GM23338 (cell line): ENCODE measurements around the gene NRP2. TPM values are rescaled to one million over a fixed set of nuclear protein-coding genes. Genes with fewer than 3 reads are reported as not detected.
A peak's percentile ranks its signal among the peaks of the same experiment; 100 is the strongest.

Experiments used
- ATAC-seq: fragments of 200-7000 bp; cut with Tn5 transposase; 3 replicates; pipeline ENCODE4 v1.9.1; 2020
- DNase-seq: peaks from one replicate; pipeline ENCODE4 v3.0.0-alpha.2; 2015; ENCODE audit warnings: low spot score
- H2AFZ ChIP-seq: fragments of 200-600 bp; sonication (generic); 2 replicates; pipeline ENCODE4 v1.8.0; 2016; ENCODE audit warnings: antibody characterized with exemption, mild to moderate bottlenecking, moderate library complexity
- H3F3A ChIP-seq: fragments of 200-600 bp; sonication (generic); replicated peaks from 2 replicates; pipeline ENCODE4 v1.8.0; 2017; ENCODE audit warnings: antibody characterized with exemption, mixed run types, low read depth
- H3K27ac ChIP-seq: fragments of 200-600 bp; sonication (generic); 2 replicates; pipeline ENCODE4 v1.6.1; 2016; ENCODE audit warnings: low read depth
- H3K27me3 ChIP-seq: fragments of 200-600 bp; sonication (generic); 2 replicates; pipeline ENCODE4 v1.8.0; 2016; ENCODE audit warnings: mild to moderate bottlenecking, mixed run types, moderate library complexity; ENCODE audit not compliant: insufficient read depth
- H3K36me3 ChIP-seq: fragments of 200-600 bp; sonication (generic); 2 replicates; pipeline ENCODE4 v1.8.0; 2016; ENCODE audit warnings: mild to moderate bottlenecking; ENCODE audit not compliant: insufficient read depth
- H3K4me1 ChIP-seq: fragments of 200-600 bp; sonication (generic); 2 replicates; pipeline ENCODE4 v1.8.0; 2016; ENCODE audit warnings: mild to moderate bottlenecking, moderate library complexity; ENCODE audit not compliant: insufficient read depth
- H3K4me2 ChIP-seq: fragments of 200-600 bp; sonication (generic); 2 replicates; pipeline ENCODE4 v1.7.1; 2017; ENCODE audit warnings: mixed run types
- H3K4me3 ChIP-seq: fragments of 200-600 bp; sonication (generic); 2 replicates; pipeline ENCODE4 v1.6.1; 2016; ENCODE audit warnings: mixed run types
- H3K79me2 ChIP-seq: fragments of 200-600 bp; sonication (generic); replicated peaks from 2 replicates; pipeline ENCODE4 v1.8.0; 2017; ENCODE audit warnings: mild to moderate bottlenecking; ENCODE audit not compliant: insufficient read depth
- H3K9me2 ChIP-seq: fragments of 200-600 bp; sonication (generic); 2 replicates; pipeline ENCODE4 v1.8.0; 2017; ENCODE audit not compliant: insufficient read depth
- H4K20me1 ChIP-seq: fragments of 200-600 bp; sonication (generic); replicated peaks from 2 replicates; pipeline ENCODE4 v1.8.0; 2017; ENCODE audit warnings: mild to moderate bottlenecking; ENCODE audit not compliant: insufficient read depth
- H3K27ac Mint-ChIP-seq: 2 replicates; pipeline ENCODE4 v1.8.0; 2020; ENCODE audit warnings: inconsistent platforms, mild to moderate bottlenecking, moderate library complexity, mixed read lengths
- H3K27me3 Mint-ChIP-seq: 3 replicates; pipeline ENCODE4 v1.8.0; 2022; ENCODE audit warnings: low read depth, mild to moderate bottlenecking, moderate library complexity, mixed read lengths, inconsistent platforms; ENCODE audit not compliant: insufficient read depth, poor library complexity
- H3K36me3 Mint-ChIP-seq: 3 replicates; pipeline ENCODE4 v1.8.0; 2021; ENCODE audit warnings: low read depth, mild to moderate bottlenecking, inconsistent platforms, moderate library complexity, mixed read lengths
- H3K4me1 Mint-ChIP-seq: 3 replicates; pipeline ENCODE4 v1.8.0; 2020; ENCODE audit warnings: mild to moderate bottlenecking, inconsistent platforms, mixed read lengths
- H3K4me3 Mint-ChIP-seq: 3 replicates; pipeline ENCODE4 v1.8.0; 2021; ENCODE audit warnings: moderate library complexity, mild to moderate bottlenecking, inconsistent platforms, mixed read lengths
- H3K9me3 Mint-ChIP-seq: 3 replicates; pipeline ENCODE4 v1.8.0; 2020; ENCODE audit warnings: moderate library complexity, mild to moderate bottlenecking, inconsistent platforms, mixed read lengths
- CREB1 ChIP-seq: fragments of 250-450 bp; sonication (Bioruptor Pico); IDR thresholded peaks from 2 replicates; pipeline ENCODE4 v1.5.0; 2020; ENCODE audit warnings: low read depth, mild to moderate bottlenecking, moderate library complexity
- EZH2 ChIP-seq: fragments of 200-600 bp; sonication (generic); IDR thresholded peaks from one replicate; pipeline ENCODE4 v1.8.0; 2017; ENCODE audit warnings: antibody characterized with exemption, mild to moderate bottlenecking, low read depth; ENCODE audit not compliant: unreplicated experiment
- EZH2phosphoT487 ChIP-seq: fragments of 200-600 bp; sonication (generic); IDR thresholded peaks from one replicate; pipeline ENCODE4 v1.8.1; 2018; ENCODE audit warnings: antibody characterized with exemption; ENCODE audit not compliant: unreplicated experiment
- JUNB ChIP-seq: IDR thresholded peaks from one replicate; pipeline ENCODE4 v1.6.1; 2016; ENCODE audit warnings: antibody characterized with exemption; ENCODE audit not compliant: unreplicated experiment
- NANOG ChIP-seq: IDR thresholded peaks from 2 replicates; pipeline ENCODE4 v1.6.1; 2016; ENCODE audit warnings: antibody characterized with exemption, borderline replicate concordance
- POLR2AphosphoS5 ChIP-seq: IDR thresholded peaks from 2 replicates; pipeline ENCODE4 v1.6.1; 2016; ENCODE audit warnings: antibody characterized with exemption, low read depth
- STAT1 ChIP-seq: IDR thresholded peaks from one replicate; pipeline ENCODE4 v1.6.1; 2016; ENCODE audit warnings: antibody characterized with exemption; ENCODE audit not compliant: unreplicated experiment
- ZNF114 ChIP-seq: fragments of 250-450 bp; sonication (Bioruptor Pico); IDR thresholded peaks from 2 replicates; pipeline ENCODE4 v1.5.0; 2020; ENCODE audit warnings: mild to moderate bottlenecking, moderate library complexity
- ZNF331 ChIP-seq: fragments of 250-450 bp; sonication (Bioruptor Pico); IDR thresholded peaks from 2 replicates; pipeline ENCODE4 v1.5.0; 2020; ENCODE audit warnings: low read depth, mild to moderate bottlenecking, moderate library complexity
- polyA plus RNA-seq: library from polyadenylated mRNA; unstranded; fragments of >200 nt; fragmentation: Nextera tagmentation; extraction: Ambion mirVana; gene quantifications from 2 replicates; pipeline ENCODE4 v1.2.1, GENCODE V29; 2016
- total RNA-seq: library from RNA; depleted of rRNA; stranded (reverse); fragments of >200 nt; shearing (Covaris generic); gene quantifications from 2 replicates; pipeline ENCODE4 v1.2.3, GENCODE V29; 2014
- TF ChIP-seq, protein P1 (sequence below): fragments of 250-450 bp; sonication (Bioruptor Pico); IDR thresholded peaks from 2 replicates; pipeline ENCODE4 v1.5.0; 2020; ENCODE audit warnings: mild to moderate bottlenecking, moderate library complexity
- TF ChIP-seq, protein P2 (sequence below): IDR thresholded peaks from 2 replicates; pipeline ENCODE4 v1.6.1; 2016; ENCODE audit warnings: antibody characterized with exemption
- TF ChIP-seq, protein P3 (sequence below), 2 experiments: fragments of 200-600 bp in 1 of 2; sonication (generic) in 1 of 2; conservative IDR thresholded peaks; 2 replicates each; pipeline versions ENCODE4 v1.5.1 to v1.6.1; 2016 to 2017; ENCODE audit warnings: antibody characterized with exemption in 2 of 2, low read depth in 2 of 2, mild to moderate bottlenecking in 2 of 2, moderate library complexity in 1 of 2
- TF ChIP-seq, protein P4 (sequence below): IDR thresholded peaks from one replicate; pipeline ENCODE4 v1.6.1; 2018; ENCODE audit warnings: antibody characterized with exemption; ENCODE audit not compliant: unreplicated experiment

The NRP2 gene
- total and polyA plus RNA-seq, 2 experiments from 2014 or later: 18.4 to 22.0 TPM

DNA sequence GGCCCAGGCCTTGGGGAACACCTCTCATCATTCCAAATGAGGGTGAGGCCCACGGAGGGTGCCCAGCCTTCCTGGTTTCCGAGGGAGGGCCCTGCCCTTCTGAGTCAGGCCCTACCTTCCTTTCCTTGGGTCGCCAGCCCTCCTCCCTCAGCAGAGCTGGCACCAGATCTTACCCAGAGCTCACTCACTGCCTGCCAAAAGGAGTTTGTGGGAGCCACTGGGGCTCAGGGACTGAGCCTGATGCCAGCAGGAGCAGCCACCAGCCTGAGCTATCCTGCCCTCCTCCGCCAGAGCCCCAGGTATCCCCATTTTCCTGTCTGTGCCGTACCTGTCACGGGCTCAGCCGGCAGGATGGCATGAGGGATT is 64.1 kb downstream of the NRP2 start:
- Histone ChIP-seq H3K4me1 (peaks cover 15% of the 10 kb centered on the region), H3K79me2 (no peaks in the 10 kb centered on the region), H3K9me2 (peaks cover 10% of the 10 kb centered on the region; the same call in 1 of the 2 replicates), H3K27me3 (no peaks in the 10 kb centered on the region), H3K27ac (no peak overlapping the region), H4K20me1 (no peaks in the 10 kb centered on the region), H3K4me3 (no peak overlapping the region), H2AFZ (no peak overlapping the region), H3F3A (no peaks in the 10 kb centered on the region), H3K4me2 (no peak overlapping the region), H3K36me3 (no peaks in the 10 kb centered on the region)
- no peak for TF ChIP-seq POLR2AphosphoS5
- TF ChIP-seq, protein P1, sequence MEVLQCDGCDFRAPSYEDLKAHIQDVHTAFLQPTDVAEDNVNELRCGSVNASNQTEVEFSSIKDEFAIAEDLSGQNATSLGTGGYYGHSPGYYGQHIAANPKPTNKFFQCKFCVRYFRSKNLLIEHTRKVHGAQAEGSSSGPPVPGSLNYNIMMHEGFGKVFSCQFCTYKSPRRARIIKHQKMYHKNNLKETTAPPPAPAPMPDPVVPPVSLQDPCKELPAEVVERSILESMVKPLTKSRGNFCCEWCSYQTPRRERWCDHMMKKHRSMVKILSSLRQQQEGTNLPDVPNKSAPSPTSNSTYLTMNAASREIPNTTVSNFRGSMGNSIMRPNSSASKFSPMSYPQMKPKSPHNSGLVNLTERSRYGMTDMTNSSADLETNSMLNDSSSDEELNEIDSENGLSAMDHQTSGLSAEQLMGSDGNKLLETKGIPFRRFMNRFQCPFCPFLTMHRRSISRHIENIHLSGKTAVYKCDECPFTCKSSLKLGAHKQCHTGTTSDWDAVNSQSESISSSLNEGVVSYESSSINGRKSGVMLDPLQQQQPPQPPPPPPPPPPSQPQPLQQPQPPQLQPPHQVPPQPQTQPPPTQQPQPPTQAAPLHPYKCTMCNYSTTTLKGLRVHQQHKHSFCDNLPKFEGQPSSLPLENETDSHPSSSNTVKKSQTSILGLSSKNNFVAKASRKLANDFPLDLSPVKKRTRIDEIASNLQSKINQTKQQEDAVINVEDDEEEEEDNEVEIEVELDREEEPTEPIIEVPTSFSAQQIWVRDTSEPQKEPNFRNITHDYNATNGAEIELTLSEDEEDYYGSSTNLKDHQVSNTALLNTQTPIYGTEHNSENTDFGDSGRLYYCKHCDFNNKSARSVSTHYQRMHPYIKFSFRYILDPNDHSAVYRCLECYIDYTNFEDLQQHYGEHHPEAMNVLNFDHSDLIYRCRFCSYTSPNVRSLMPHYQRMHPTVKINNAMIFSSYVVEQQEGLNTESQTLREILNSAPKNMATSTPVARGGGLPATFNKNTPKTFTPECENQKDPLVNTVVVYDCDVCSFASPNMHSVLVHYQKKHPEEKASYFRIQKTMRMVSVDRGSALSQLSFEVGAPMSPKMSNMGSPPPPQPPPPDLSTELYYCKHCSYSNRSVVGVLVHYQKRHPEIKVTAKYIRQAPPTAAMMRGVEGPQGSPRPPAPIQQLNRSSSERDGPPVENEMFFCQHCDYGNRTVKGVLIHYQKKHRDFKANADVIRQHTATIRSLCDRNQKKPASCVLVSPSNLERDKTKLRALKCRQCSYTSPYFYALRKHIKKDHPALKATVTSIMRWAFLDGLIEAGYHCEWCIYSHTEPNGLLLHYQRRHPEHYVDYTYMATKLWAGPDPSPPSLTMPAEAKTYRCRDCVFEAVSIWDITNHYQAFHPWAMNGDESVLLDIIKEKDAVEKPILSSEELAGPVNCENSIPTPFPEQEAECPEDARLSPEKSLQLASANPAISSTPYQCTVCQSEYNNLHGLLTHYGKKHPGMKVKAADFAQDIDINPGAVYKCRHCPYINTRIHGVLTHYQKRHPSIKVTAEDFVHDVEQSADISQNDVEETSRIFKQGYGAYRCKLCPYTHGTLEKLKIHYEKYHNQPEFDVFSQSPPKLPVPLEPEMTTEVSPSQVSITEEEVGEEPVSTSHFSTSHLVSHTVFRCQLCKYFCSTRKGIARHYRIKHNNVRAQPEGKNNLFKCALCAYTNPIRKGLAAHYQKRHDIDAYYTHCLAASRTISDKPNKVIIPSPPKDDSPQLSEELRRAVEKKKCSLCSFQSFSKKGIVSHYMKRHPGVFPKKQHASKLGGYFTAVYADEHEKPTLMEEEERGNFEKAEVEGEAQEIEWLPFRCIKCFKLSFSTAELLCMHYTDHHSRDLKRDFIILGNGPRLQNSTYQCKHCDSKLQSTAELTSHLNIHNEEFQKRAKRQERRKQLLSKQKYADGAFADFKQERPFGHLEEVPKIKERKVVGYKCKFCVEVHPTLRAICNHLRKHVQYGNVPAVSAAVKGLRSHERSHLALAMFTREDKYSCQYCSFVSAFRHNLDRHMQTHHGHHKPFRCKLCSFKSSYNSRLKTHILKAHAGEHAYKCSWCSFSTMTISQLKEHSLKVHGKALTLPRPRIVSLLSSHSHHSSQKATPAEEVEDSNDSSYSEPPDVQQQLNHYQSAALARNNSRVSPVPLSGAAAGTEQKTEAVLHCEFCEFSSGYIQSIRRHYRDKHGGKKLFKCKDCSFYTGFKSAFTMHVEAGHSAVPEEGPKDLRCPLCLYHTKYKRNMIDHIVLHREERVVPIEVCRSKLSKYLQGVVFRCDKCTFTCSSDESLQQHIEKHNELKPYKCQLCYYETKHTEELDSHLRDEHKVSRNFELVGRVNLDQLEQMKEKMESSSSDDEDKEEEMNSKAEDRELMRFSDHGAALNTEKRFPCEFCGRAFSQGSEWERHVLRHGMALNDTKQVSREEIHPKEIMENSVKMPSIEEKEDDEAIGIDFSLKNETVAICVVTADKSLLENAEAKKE (CRISPR knock-in tag): no peak
- no peak for TF ChIP-seq STAT1
- no peak for TF ChIP-seq ZNF331 (CRISPR knock-in tag)
- TF ChIP-seq CREB1: no peak
- TF ChIP-seq, protein P2, sequence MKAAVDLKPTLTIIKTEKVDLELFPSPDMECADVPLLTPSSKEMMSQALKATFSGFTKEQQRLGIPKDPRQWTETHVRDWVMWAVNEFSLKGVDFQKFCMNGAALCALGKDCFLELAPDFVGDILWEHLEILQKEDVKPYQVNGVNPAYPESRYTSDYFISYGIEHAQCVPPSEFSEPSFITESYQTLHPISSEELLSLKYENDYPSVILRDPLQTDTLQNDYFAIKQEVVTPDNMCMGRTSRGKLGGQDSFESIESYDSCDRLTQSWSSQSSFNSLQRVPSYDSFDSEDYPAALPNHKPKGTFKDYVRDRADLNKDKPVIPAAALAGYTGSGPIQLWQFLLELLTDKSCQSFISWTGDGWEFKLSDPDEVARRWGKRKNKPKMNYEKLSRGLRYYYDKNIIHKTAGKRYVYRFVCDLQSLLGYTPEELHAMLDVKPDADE: no peak
- no peak for TF ChIP-seq EZH2
- TF ChIP-seq, protein P3, sequence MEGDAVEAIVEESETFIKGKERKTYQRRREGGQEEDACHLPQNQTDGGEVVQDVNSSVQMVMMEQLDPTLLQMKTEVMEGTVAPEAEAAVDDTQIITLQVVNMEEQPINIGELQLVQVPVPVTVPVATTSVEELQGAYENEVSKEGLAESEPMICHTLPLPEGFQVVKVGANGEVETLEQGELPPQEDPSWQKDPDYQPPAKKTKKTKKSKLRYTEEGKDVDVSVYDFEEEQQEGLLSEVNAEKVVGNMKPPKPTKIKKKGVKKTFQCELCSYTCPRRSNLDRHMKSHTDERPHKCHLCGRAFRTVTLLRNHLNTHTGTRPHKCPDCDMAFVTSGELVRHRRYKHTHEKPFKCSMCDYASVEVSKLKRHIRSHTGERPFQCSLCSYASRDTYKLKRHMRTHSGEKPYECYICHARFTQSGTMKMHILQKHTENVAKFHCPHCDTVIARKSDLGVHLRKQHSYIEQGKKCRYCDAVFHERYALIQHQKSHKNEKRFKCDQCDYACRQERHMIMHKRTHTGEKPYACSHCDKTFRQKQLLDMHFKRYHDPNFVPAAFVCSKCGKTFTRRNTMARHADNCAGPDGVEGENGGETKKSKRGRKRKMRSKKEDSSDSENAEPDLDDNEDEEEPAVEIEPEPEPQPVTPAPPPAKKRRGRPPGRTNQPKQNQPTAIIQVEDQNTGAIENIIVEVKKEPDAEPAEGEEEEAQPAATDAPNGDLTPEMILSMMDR (conservative IDR thresholded peaks at IDR 0.05; ENCODE audit: low read depth in 2 of 2): no peak
- TF ChIP-seq, protein P4, sequence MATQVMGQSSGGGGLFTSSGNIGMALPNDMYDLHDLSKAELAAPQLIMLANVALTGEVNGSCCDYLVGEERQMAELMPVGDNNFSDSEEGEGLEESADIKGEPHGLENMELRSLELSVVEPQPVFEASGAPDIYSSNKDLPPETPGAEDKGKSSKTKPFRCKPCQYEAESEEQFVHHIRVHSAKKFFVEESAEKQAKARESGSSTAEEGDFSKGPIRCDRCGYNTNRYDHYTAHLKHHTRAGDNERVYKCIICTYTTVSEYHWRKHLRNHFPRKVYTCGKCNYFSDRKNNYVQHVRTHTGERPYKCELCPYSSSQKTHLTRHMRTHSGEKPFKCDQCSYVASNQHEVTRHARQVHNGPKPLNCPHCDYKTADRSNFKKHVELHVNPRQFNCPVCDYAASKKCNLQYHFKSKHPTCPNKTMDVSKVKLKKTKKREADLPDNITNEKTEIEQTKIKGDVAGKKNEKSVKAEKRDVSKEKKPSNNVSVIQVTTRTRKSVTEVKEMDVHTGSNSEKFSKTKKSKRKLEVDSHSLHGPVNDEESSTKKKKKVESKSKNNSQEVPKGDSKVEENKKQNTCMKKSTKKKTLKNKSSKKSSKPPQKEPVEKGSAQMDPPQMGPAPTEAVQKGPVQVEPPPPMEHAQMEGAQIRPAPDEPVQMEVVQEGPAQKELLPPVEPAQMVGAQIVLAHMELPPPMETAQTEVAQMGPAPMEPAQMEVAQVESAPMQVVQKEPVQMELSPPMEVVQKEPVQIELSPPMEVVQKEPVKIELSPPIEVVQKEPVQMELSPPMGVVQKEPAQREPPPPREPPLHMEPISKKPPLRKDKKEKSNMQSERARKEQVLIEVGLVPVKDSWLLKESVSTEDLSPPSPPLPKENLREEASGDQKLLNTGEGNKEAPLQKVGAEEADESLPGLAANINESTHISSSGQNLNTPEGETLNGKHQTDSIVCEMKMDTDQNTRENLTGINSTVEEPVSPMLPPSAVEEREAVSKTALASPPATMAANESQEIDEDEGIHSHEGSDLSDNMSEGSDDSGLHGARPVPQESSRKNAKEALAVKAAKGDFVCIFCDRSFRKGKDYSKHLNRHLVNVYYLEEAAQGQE: no peak
- TF ChIP-seq ZNF114 (CRISPR knock-in tag): no peak
- TF ChIP-seq EZH2phosphoT487: no peak
- TF ChIP-seq NANOG: no peak
- TF ChIP-seq JUNB: no peak
- Mint-ChIP-seq H3K4me3 (no peak overlapping the region), H3K4me1 (peaks cover 30% of the 10 kb centered on the region), H3K27ac (0 out of 2 replicates have a peak overlapping the region, but pooled peaks have one; percentile 30), H3K9me3 (no peaks in the 10 kb centered on the region), H3K27me3 (no peaks in the 10 kb centered on the region), H3K36me3 (peaks cover 54% of the 10 kb centered on the region)
- DNase-seq: no peak
- ATAC-seq: no peak
